ENCODE measurements around the gene TTBK1.

GRCh38 chr6:43217351-43217750 lies 25.9 kb upstream of the TTBK1 start:
- TF ChIP-seq, protein P1, sequence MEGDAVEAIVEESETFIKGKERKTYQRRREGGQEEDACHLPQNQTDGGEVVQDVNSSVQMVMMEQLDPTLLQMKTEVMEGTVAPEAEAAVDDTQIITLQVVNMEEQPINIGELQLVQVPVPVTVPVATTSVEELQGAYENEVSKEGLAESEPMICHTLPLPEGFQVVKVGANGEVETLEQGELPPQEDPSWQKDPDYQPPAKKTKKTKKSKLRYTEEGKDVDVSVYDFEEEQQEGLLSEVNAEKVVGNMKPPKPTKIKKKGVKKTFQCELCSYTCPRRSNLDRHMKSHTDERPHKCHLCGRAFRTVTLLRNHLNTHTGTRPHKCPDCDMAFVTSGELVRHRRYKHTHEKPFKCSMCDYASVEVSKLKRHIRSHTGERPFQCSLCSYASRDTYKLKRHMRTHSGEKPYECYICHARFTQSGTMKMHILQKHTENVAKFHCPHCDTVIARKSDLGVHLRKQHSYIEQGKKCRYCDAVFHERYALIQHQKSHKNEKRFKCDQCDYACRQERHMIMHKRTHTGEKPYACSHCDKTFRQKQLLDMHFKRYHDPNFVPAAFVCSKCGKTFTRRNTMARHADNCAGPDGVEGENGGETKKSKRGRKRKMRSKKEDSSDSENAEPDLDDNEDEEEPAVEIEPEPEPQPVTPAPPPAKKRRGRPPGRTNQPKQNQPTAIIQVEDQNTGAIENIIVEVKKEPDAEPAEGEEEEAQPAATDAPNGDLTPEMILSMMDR (IDR thresholded peaks at IDR 0.05; ENCODE audit: low read depth, low read length) = no peak
- TF ChIP-seq MYC (IDR thresholded peaks at IDR 0.05; ENCODE audit: low read depth, low read length) = no peak
- TF ChIP-seq, protein P2, sequence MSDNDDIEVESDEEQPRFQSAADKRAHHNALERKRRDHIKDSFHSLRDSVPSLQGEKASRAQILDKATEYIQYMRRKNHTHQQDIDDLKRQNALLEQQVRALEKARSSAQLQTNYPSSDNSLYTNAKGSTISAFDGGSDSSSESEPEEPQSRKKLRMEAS (IDR thresholded peaks at IDR 0.05; ENCODE audit: low read depth, low read length) = no peak
- TF ChIP-seq POLR2A (IDR thresholded peaks at IDR 0.05; ENCODE audit: extremely low read depth, insufficient read length) = no peak
